Measurements from ENCODE around the gene GRID2.

- TF ChIP-seq CTCF (IDR thresholded peaks at IDR 0.05; ENCODE audit: low read length) (no peak), EZH2 (optimal IDR thresholded peaks at IDR 0.05; ENCODE audit: low read depth, low read length) (no peak), EZH2phosphoT487 (IDR thresholded peaks at IDR 0.05; ENCODE audit: low read length) (no peak)
Observed at GRCh38 chr4:93780080-93780479, 1476.3 kb downstream of the GRID2 start.

Data from MM.1S (cell line).